OCI-LY1 (cell line): ENCODE data around the gene SIK3.

ENCODE experiments used
- H2AFZ ChIP-seq: fragments of 200-600 bp; sonication (generic), shearing (Covaris generic); 2 replicates; pipeline ENCODE4 v1.6.0; 2014; ENCODE audit warnings: antibody characterized with exemption, mild to moderate bottlenecking, low read length
- H3F3A ChIP-seq: fragments of 200-600 bp; sonication (generic), shearing (Covaris generic); 2 replicates; pipeline ENCODE4 v1.6.0; 2014; ENCODE audit warnings: mild to moderate bottlenecking, antibody characterized with exemption, low read length, moderate library complexity; ENCODE audit not compliant: insufficient read depth
- H3K27ac ChIP-seq: fragments of 200-600 bp; sonication (generic); 2 replicates; pipeline ENCODE4 v1.5.1; 2014; ENCODE audit warnings: low read length, mixed run types, mild to moderate bottlenecking, low read depth; ENCODE audit not compliant: poor library complexity, severe bottlenecking
- H3K27me3 ChIP-seq: fragments of 200-600 bp; sonication (generic); 2 replicates; pipeline ENCODE4 v1.6.0; 2014; ENCODE audit warnings: antibody characterized with exemption, mild to moderate bottlenecking, low read length, moderate library complexity; ENCODE audit not compliant: insufficient read depth
- H3K36me3 ChIP-seq: fragments of 200-600 bp; sonication (generic); 2 replicates; pipeline ENCODE4 v1.6.1; 2014; ENCODE audit warnings: mild to moderate bottlenecking, antibody characterized with exemption, low read length, moderate library complexity, mixed read lengths; ENCODE audit not compliant: insufficient read depth
- H3K4me1 ChIP-seq: fragments of 200-600 bp; sonication (generic); 2 replicates; pipeline ENCODE4 v1.5.1; 2014; ENCODE audit warnings: mild to moderate bottlenecking, low read length, moderate library complexity; ENCODE audit not compliant: insufficient read depth, severe bottlenecking
- H3K4me2 ChIP-seq: fragments of 200-600 bp; sonication (generic), shearing (Covaris generic); 2 replicates; pipeline ENCODE4 v1.6.1; 2014; ENCODE audit warnings: low read length
- H3K4me3 ChIP-seq: fragments of 200-600 bp; sonication (generic); 2 replicates; pipeline ENCODE4 v1.5.1; 2014; ENCODE audit warnings: low read length, low read depth, mild to moderate bottlenecking, mixed read lengths; ENCODE audit not compliant: poor library complexity, severe bottlenecking
- H3K79me2 ChIP-seq: fragments of 200-600 bp; shearing (Covaris generic); 2 replicates; pipeline ENCODE4 v1.6.1; 2016; ENCODE audit warnings: mixed run types, low read length, mixed read lengths; ENCODE audit not compliant: insufficient read depth
- H3K9ac ChIP-seq: fragments of 200-600 bp; sonication (generic), shearing (Covaris generic); 2 replicates; pipeline ENCODE4 v1.6.1; 2014; ENCODE audit warnings: mild to moderate bottlenecking, low read length, mixed read lengths
- H3K9me2 ChIP-seq: fragments of 200-600 bp; sonication (generic), shearing (Covaris generic); 2 replicates; pipeline ENCODE4 v1.6.1; 2014; ENCODE audit warnings: low read depth, mild to moderate bottlenecking, low read length, mixed read lengths
- H3K9me3 ChIP-seq: fragments of 200-600 bp; shearing (Covaris generic); 2 replicates; pipeline ENCODE4 v1.6.1; 2014; ENCODE audit warnings: low read length, mixed read lengths
- H4K20me1 ChIP-seq: fragments of 200-600 bp; sonication (generic), shearing (Covaris generic); 2 replicates; pipeline ENCODE4 v1.6.0; 2016; ENCODE audit warnings: mild to moderate bottlenecking, low read length; ENCODE audit not compliant: insufficient read depth
- CTCF ChIP-seq: fragments of 200-600 bp; sonication (generic), shearing (Covaris generic); IDR thresholded peaks from 2 replicates; pipeline ENCODE4 v1.5.1; 2017; ENCODE audit warnings: mild to moderate bottlenecking, antibody characterized with exemption, low read length, moderate library complexity, mixed read lengths
- EZH2 ChIP-seq: fragments of 200-600 bp; sonication (generic), shearing (Covaris generic); IDR thresholded peaks from 2 replicates; pipeline ENCODE4 v1.8.0; 2017; ENCODE audit warnings: borderline replicate concordance, mixed run types, mild to moderate bottlenecking, antibody characterized with exemption, low read length, moderate library complexity, mixed read lengths

The SIK3 gene

GRCh38 chr11:116910847-116911246 lies 187.4 kb downstream of the SIK3 start:
- TF ChIP-seq CTCF (no peak), EZH2 (no peak)
- H3F3A ChIP-seq: no peaks in the 10 kb centered on the region
- H3K4me2 ChIP-seq: no peak overlapping the region
- peaks cover 3% of the 10 kb centered on the region; the same call in 1 of the 2 replicates for H3K36me3 ChIP-seq
- no peak overlapping the region for H3K9ac ChIP-seq
- H3K27ac ChIP-seq: no peak overlapping the region
- no peak overlapping the region for H3K4me3 ChIP-seq
- no peaks in the 10 kb centered on the region for H3K27me3 ChIP-seq
- H3K9me2 ChIP-seq: no peaks in the 10 kb centered on the region
- no peaks in the 10 kb centered on the region for H3K9me3 ChIP-seq
- H3K79me2 ChIP-seq: no peaks in the 10 kb centered on the region; the same call in none of the 2 replicates
- no peaks in the 10 kb centered on the region for H4K20me1 ChIP-seq
- H2AFZ ChIP-seq: no peak overlapping the region
- H3K4me1 ChIP-seq: peaks cover 9% of the 10 kb centered on the region

GRCh38 chr11:116910378-116910777 lies 187.8 kb downstream of the SIK3 start:
- Histone ChIP-seq H3K27ac (no peak overlapping the region), H3K4me3 (no peak overlapping the region), H2AFZ (no peak overlapping the region), H3K4me2 (no peak overlapping the region), H3F3A (no peaks in the 10 kb centered on the region), H3K4me1 (peaks cover 9% of the 10 kb centered on the region), H3K36me3 (peaks cover 7% of the 10 kb centered on the region; the same call in 1 of the 2 replicates), H3K9me3 (no peaks in the 10 kb centered on the region), H3K9me2 (no peaks in the 10 kb centered on the region), H3K9ac (no peak overlapping the region), H4K20me1 (no peaks in the 10 kb centered on the region), H3K27me3 (no peaks in the 10 kb centered on the region), H3K79me2 (no peaks in the 10 kb centered on the region; the same call in none of the 2 replicates)
- TF ChIP-seq EZH2 (no peak), CTCF (no peak)

- H3K4me1 ChIP-seq: peaks cover 9% of the 10 kb centered on the region
- H3K36me3 ChIP-seq: peaks cover 7% of the 10 kb centered on the region; the same call in 1 of the 2 replicates
- no peaks in the 10 kb centered on the region for H3F3A ChIP-seq
- H3K27ac ChIP-seq: no peak overlapping the region
- H3K27me3 ChIP-seq: no peaks in the 10 kb centered on the region
- no peaks in the 10 kb centered on the region for H3K9me3 ChIP-seq
- H3K9ac ChIP-seq: no peak overlapping the region
- TF ChIP-seq CTCF: no peak
- TF ChIP-seq EZH2: no peak
- H3K79me2 ChIP-seq: no peaks in the 10 kb centered on the region; the same call in none of the 2 replicates
- no peaks in the 10 kb centered on the region for H3K9me2 ChIP-seq
- no peaks in the 10 kb centered on the region for H4K20me1 ChIP-seq
- no peak overlapping the region for H3K4me2 ChIP-seq
- no peak overlapping the region for H3K4me3 ChIP-seq
- no peak overlapping the region for H2AFZ ChIP-seq
Measured at GRCh38 chr11:116909245-116909644, 189.0 kb downstream of the SIK3 start.
